SU-DHL-6 (cell line): Measurements from ENCODE around the gene KLHL4.

ENCODE experiments used
- EZH2phosphoT487 ChIP-seq: fragments of 200-600 bp; sonication (generic), shearing (Covaris generic); conservative IDR thresholded peaks from 2 replicates; pipeline ENCODE4 v1.6.1; 2018; ENCODE audit warnings: mild to moderate bottlenecking, antibody characterized with exemption, low read length, moderate library complexity, mixed read lengths
- TF ChIP-seq, protein P1 (sequence below): fragments of 200-600 bp; sonication (generic); IDR thresholded peaks from one replicate; pipeline ENCODE4 v1.5.1; 2017; ENCODE audit warnings: antibody characterized with exemption, mild to moderate bottlenecking, low read length, moderate library complexity; ENCODE audit not compliant: insufficient read depth, poor library complexity, severe bottlenecking

DNA sequence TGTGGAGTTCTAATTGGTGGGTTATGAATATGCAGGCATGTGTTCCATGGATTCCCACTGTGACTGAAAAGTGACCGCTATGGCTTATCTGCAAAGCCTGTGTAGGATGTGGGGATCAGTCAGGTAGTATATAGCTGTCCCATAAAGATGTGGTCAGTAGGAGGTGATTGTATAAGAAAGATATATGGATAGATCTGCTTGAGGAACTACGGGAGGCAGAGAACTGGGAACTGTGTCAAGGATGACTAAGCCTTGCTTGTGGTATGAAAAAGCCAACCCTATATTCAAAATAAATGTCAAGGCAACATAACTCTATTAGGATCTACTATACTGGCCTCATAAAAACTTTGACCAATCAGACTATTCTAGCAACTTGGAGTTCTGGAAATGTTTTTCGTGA is 185.2 kb downstream of the KLHL4 start:
- TF ChIP-seq, protein P1, sequence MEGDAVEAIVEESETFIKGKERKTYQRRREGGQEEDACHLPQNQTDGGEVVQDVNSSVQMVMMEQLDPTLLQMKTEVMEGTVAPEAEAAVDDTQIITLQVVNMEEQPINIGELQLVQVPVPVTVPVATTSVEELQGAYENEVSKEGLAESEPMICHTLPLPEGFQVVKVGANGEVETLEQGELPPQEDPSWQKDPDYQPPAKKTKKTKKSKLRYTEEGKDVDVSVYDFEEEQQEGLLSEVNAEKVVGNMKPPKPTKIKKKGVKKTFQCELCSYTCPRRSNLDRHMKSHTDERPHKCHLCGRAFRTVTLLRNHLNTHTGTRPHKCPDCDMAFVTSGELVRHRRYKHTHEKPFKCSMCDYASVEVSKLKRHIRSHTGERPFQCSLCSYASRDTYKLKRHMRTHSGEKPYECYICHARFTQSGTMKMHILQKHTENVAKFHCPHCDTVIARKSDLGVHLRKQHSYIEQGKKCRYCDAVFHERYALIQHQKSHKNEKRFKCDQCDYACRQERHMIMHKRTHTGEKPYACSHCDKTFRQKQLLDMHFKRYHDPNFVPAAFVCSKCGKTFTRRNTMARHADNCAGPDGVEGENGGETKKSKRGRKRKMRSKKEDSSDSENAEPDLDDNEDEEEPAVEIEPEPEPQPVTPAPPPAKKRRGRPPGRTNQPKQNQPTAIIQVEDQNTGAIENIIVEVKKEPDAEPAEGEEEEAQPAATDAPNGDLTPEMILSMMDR = no peak
- TF ChIP-seq EZH2phosphoT487 = no peak
